A673 (cell line): ENCODE data around the gene CHGA. TPM values are rescaled to one million over a fixed set of nuclear protein-coding genes. Genes with fewer than 3 reads are reported as not detected.

Source experiments
- BruUV-seq: library from RNA; stranded (reverse); fragments of 400-500 nt; replicated peaks from 2 replicates; lab custom pipeline; 2021; lab: Mats Ljungman, UMichigan
- CTCF ChIA-PET: fragments of 300-600 bp; sonication (Branson Sonifier 250); formaldehyde crosslinking; loops from one replicate; lab custom pipeline; 2022; ENCODE audit warnings: antibody characterized with exemption; lab: Charles Lee
- POLR2A ChIA-PET: fragments of 300-600 bp; sonication (Branson Sonifier 250); formaldehyde crosslinking; loops from one replicate; lab custom pipeline; 2022; ENCODE audit warnings: antibody characterized with exemption; ENCODE audit not compliant: low non-redundant PET; lab: Charles Lee
- DNase-seq: peaks from one replicate; pipeline ENCODE4 v3.0.0-alpha.2; 2015; ENCODE audit warnings: low spot score
- H3K27ac ChIP-seq: fragments of 200-600 bp; sonication (generic); 2 replicates; pipeline ENCODE4 v1.5.1; 2016; ENCODE audit warnings: mixed run types, low read depth, mild to moderate bottlenecking, mixed read lengths, antibody characterized with exemption, low read length; ENCODE audit not compliant: poor library complexity, severe bottlenecking
- H3K27me3 ChIP-seq: fragments of 200-600 bp; sonication (generic); replicated peaks from 2 replicates; pipeline ENCODE4 v1.6.1; 2017; ENCODE audit warnings: mixed run types, low read depth, mild to moderate bottlenecking, mixed read lengths, antibody characterized with exemption, low read length; ENCODE audit not compliant: insufficient read depth, poor library complexity
- H3K36me3 ChIP-seq: fragments of 200-600 bp; sonication (generic); 2 replicates; pipeline ENCODE4 v1.6.1; 2016; ENCODE audit warnings: mixed run types, mild to moderate bottlenecking, mixed read lengths, antibody characterized with exemption, low read length; ENCODE audit not compliant: insufficient read depth, poor library complexity, severe bottlenecking
- H3K4me1 ChIP-seq: fragments of 200-600 bp; sonication (generic); 2 replicates; pipeline ENCODE4 v1.6.1; 2017; ENCODE audit warnings: mixed run types, mild to moderate bottlenecking, mixed read lengths, antibody characterized with exemption, low read length; ENCODE audit not compliant: insufficient read depth, poor library complexity, severe bottlenecking
- H3K4me3 ChIP-seq: fragments of 200-600 bp; sonication (generic); 2 replicates; pipeline ENCODE4 v1.5.1; 2016; ENCODE audit warnings: low read depth, mixed run types, mild to moderate bottlenecking, mixed read lengths, low read length; ENCODE audit not compliant: poor library complexity, severe bottlenecking
- H3K9me3 ChIP-seq: fragments of 200-600 bp; sonication (generic); 2 replicates; pipeline ENCODE4 v1.6.1; 2016; ENCODE audit warnings: mixed run types, low read depth, mild to moderate bottlenecking, mixed read lengths, antibody characterized with exemption, low read length; ENCODE audit not compliant: poor library complexity, severe bottlenecking
- EZH2 ChIP-seq: fragments of 200-600 bp; sonication (generic); IDR thresholded peaks from 2 replicates; pipeline ENCODE4 v1.6.1; 2017; ENCODE audit warnings: borderline replicate concordance, low read depth, mild to moderate bottlenecking, mixed read lengths, antibody characterized with exemption, low read length; ENCODE audit not compliant: poor library complexity, severe bottlenecking
- intact Hi-C: fragments of 100-400 bp; cut with micrococcal nuclease; formaldehyde crosslinking; loops from one replicate; pipeline ENCODE4 v1.10.0; 2022; ENCODE audit not compliant: unreplicated experiment
- total RNA-seq: library from RNA; stranded (reverse); gene quantifications from 2 replicates; pipeline ENCODE4 v1.2.3, GENCODE V29; 2021
- TF ChIP-seq, protein P1 (sequence below): fragments of 300-800, 200-600 bp; sonication (generic); conservative IDR thresholded peaks from 2 replicates; pipeline ENCODE4 v1.5.1; 2017; ENCODE audit warnings: low read depth, mild to moderate bottlenecking, antibody characterized with exemption, low read length, moderate library complexity, mixed read lengths

The CHGA gene
- total RNA-seq, 1 experiment from 2014 or later, result 14.8 TPM

DNA sequence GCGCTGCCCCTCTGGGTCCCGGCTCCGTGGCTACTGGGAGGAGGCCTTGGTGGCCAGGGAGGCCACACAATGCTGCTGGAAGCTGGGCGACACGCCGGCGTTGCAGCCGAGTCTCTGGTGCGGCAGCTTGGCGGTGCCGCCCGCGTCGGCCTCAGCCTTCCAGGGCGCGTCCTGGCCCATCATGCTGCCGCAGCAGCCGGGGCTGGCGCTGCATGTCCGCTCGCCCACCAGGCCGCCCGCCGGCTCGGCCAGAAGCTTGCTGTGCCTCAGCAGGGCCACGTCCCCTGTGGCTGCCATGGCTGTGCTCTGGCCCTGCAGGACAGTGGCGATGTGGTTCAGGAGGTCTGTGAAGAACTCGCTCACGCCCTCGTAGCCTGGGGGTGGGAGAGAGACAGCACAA is 18.6 kb downstream of the CHGA start:
- Histone ChIP-seq H3K9me3 (no peaks in the 10 kb centered on the region), H3K27me3 (no peaks in the 10 kb centered on the region), H3K4me1 (no peaks in the 10 kb centered on the region), H3K4me3 (no peak overlapping the region), H3K36me3 (no peaks in the 10 kb centered on the region), H3K27ac (no peak overlapping the region)
- intact Hi-C loops, result no loop called here
- DNase-seq, result no peak
- no TSS peak for BruUV-seq
- TF ChIP-seq, protein P1, sequence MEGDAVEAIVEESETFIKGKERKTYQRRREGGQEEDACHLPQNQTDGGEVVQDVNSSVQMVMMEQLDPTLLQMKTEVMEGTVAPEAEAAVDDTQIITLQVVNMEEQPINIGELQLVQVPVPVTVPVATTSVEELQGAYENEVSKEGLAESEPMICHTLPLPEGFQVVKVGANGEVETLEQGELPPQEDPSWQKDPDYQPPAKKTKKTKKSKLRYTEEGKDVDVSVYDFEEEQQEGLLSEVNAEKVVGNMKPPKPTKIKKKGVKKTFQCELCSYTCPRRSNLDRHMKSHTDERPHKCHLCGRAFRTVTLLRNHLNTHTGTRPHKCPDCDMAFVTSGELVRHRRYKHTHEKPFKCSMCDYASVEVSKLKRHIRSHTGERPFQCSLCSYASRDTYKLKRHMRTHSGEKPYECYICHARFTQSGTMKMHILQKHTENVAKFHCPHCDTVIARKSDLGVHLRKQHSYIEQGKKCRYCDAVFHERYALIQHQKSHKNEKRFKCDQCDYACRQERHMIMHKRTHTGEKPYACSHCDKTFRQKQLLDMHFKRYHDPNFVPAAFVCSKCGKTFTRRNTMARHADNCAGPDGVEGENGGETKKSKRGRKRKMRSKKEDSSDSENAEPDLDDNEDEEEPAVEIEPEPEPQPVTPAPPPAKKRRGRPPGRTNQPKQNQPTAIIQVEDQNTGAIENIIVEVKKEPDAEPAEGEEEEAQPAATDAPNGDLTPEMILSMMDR, result no peak
- no peak for TF ChIP-seq EZH2
- CTCF ChIA-PET, result no interaction called here
- POLR2A ChIA-PET, result no interaction called here

DNA sequence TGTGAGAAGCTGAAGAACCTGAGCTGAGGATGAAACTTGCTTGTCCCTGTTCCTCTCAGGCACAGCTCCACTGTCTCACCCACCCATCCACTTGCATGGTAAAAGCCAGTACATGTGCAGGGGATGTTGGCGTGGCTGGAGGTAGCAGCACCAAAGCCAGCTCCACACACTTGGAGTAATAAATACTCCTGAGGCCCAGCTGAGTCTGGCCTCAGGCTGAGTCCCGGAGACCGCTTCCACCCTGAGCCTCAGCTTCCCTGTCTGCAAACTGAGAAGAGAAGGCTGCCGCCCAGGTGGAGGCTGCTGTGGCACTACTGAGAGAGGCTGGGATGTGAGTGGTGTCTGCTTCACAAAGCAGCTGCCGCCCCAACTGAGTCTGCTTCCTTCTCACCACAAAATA is 19.2 kb downstream of the CHGA start:
- TF ChIP-seq, protein P1, result no peak
- TF ChIP-seq EZH2, result no peak
- ChIA-PET POLR2A (no interaction called here), CTCF (no interaction called here)
- intact Hi-C loops, result no loop called here
- no peaks in the 10 kb centered on the region for H3K9me3 ChIP-seq
- H3K36me3 ChIP-seq, result no peaks in the 10 kb centered on the region
- H3K4me3 ChIP-seq, result no peak overlapping the region
- no peaks in the 10 kb centered on the region for H3K27me3 ChIP-seq
- no peak for DNase-seq
- H3K4me1 ChIP-seq, result no peaks in the 10 kb centered on the region
- BruUV-seq, result no TSS peak
- no peak overlapping the region for H3K27ac ChIP-seq

DNA sequence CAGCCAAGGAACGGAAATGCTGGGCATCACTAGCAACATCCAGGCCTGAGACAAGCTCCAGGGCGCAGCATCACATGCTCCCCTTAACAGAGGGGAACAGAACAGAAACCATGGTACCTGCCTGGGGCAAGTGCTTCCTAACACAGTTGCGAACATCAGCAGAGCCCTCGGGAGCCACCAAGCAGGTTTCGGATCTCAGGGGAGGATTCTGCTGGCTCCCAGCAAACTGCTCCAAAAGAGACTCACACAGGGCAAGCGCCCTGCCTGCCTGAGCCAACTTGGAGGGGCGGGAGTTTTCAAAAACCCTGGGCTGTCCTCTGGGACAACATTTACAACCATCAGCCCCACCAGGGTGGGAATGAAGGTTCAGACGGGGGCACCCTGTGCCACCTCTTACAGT is 19.6 kb downstream of the CHGA start:
- DNase-seq, result no peak
- no peak for TF ChIP-seq EZH2
- TF ChIP-seq, protein P1, result no peak
- no TSS peak for BruUV-seq
- no peaks in the 10 kb centered on the region for H3K36me3 ChIP-seq
- POLR2A ChIA-PET, result no interaction called here
- no peak overlapping the region for H3K4me3 ChIP-seq
- H3K27ac ChIP-seq, result no peak overlapping the region
- H3K4me1 ChIP-seq, result no peaks in the 10 kb centered on the region
- no peaks in the 10 kb centered on the region for H3K27me3 ChIP-seq
- intact Hi-C loops, result no loop called here
- CTCF ChIA-PET, result no interaction called here
- H3K9me3 ChIP-seq, result no peaks in the 10 kb centered on the region
